Thymus (tissue), 11 donors: Measurements from ENCODE around the gene ASB18. TPM values are rescaled to one million over a fixed set of nuclear protein-coding genes. Genes with fewer than 3 reads are reported as not detected.

Source experiments
- DNase-seq, 9 donors: peaks; one replicate each; pipeline ENCODE4 v3.0.0-alpha.2; 2013; ENCODE audit warnings: low spot score in 9 of 9, low read depth in 6 of 9, missing footprints in 1 of 9
- H3K27ac ChIP-seq, 2 donors: one replicate each; pipeline ENCODE4 v1.5.1; 2013; ENCODE audit warnings: control low read depth in 1 of 2, low read depth in 1 of 2, low read length in 1 of 2, mild to moderate bottlenecking in 1 of 2, moderate library complexity in 1 of 2
- H3K27me3 ChIP-seq, 2 donors: one replicate each; pipeline ENCODE4 v1.5.1; 2013; ENCODE audit warnings: low read length in 1 of 2; ENCODE audit not compliant: control insufficient read depth in 2 of 2, insufficient read depth in 1 of 2
- H3K36me3 ChIP-seq, 2 donors: one replicate each; pipeline ENCODE4 v1.5.1; 2013; ENCODE audit warnings: low read length in 1 of 2, mild to moderate bottlenecking in 1 of 2, moderate library complexity in 1 of 2; ENCODE audit not compliant: control insufficient read depth in 2 of 2, insufficient read depth in 2 of 2
- H3K4me1 ChIP-seq, 2 donors: one replicate each; pipeline ENCODE4 v1.5.1; 2013; ENCODE audit warnings: low read length in 2 of 2; ENCODE audit not compliant: control insufficient read depth in 2 of 2, insufficient read depth in 2 of 2
- H3K4me3 ChIP-seq, 2 donors: one replicate each; pipeline ENCODE4 v1.5.1; 2013; ENCODE audit warnings: low read length in 2 of 2, control low read depth in 1 of 2, mild to moderate bottlenecking in 1 of 2
- H3K9me3 ChIP-seq, 2 donors: one replicate each; pipeline ENCODE4 v1.5.1; 2013; ENCODE audit warnings: low read length in 1 of 2, mild to moderate bottlenecking in 1 of 2; ENCODE audit not compliant: control insufficient read depth in 2 of 2, insufficient read depth in 1 of 2
- WGBS: extraction: QIAGEN DNeasy Blood & Tissue Kit; methylation state at CpG from one replicate; pipeline ENCODE4 v1.1.7; 2013; 5-methylcytosine and 5-hydroxymethylcytosine counted together
- polyA plus RNA-seq: library from polyadenylated mRNA; stranded (reverse); fragments of 200-250 nt; gene quantifications from one replicate; pipeline ENCODE4 v1.2.3, GENCODE V29; 2013
- total RNA-seq: library from RNA; stranded (reverse); fragments of 120-200 nt; gene quantifications from one replicate; pipeline ENCODE4 v1.2.4, GENCODE V29; 2013
- donor health status: healthy.

ASB18 gene
- total and polyA plus RNA-seq, 2 donors: under 0.01 TPM; not detected in 1

- no peak overlapping the region for H3K4me3 ChIP-seq
- 10% methylated on average over 21 of the region's 21 CpGs for WGBS
- H3K36me3 ChIP-seq: no peaks in the 10 kb centered on the region
- DNase-seq: no peak
- no peak overlapping the region for H3K27ac ChIP-seq
- H3K9me3 ChIP-seq: no peaks in the 10 kb centered on the region
- H3K4me1 ChIP-seq: no peaks in the 10 kb centered on the region
- H3K27me3 ChIP-seq: peaks cover 98 to 99% of the 10 kb centered on the region in 2 donors
Observed at GRCh38 chr2:236170590-236171165, 93.5 kb downstream of the ASB18 start.

GRCh38 chr2:236169741-236170589 is 94.2 kb downstream of the ASB18 start:
- DNase-seq: no peak
- no peaks in the 10 kb centered on the region for H3K9me3 ChIP-seq
- H3K27me3 ChIP-seq: peaks cover 99% of the 10 kb centered on the region in 2 donors
- WGBS: 8% methylated on average over 38 of the region's 38 CpGs
- H3K4me1 ChIP-seq: no peaks in the 10 kb centered on the region
- no peak overlapping the region for H3K4me3 ChIP-seq
- H3K27ac ChIP-seq: no peak overlapping the region
- no peaks in the 10 kb centered on the region for H3K36me3 ChIP-seq

- no peaks in the 10 kb centered on the region for H3K36me3 ChIP-seq
- no peak for DNase-seq
- peaks cover 99% of the 10 kb centered on the region in 2 donors for H3K27me3 ChIP-seq
- H3K4me3 ChIP-seq: no peak overlapping the region
- WGBS: 10% methylated on average over 36 of the region's 36 CpGs
- H3K9me3 ChIP-seq: no peaks in the 10 kb centered on the region
- H3K27ac ChIP-seq: no peak overlapping the region
- no peaks in the 10 kb centered on the region for H3K4me1 ChIP-seq
Observed at GRCh38 chr2:236169151-236169721, 95.0 kb downstream of the ASB18 start.

- no peak for DNase-seq
- Histone ChIP-seq H3K27me3 (peaks cover 99% of the 10 kb centered on the region in 2 donors), H3K4me3 (no peak within 1 kb of the TSS), H3K4me1 (no peaks in the 10 kb centered on the region), H3K27ac (no peak within 1 kb of the TSS), H3K9me3 (no peaks in the 10 kb centered on the region), H3K36me3 (no peaks in the 10 kb centered on the region)
- WGBS: 7% methylated on average over 105 of the region's 105 CpGs
Observed at GRCh38 chr2:236168110-236169080, 95.8 kb downstream of the ASB18 start, which contains the start of gene GBX2. Gene GBX2, minus strand, starts transcription at chr2:236168386. Its CDS starts 415 bp downstream, at chr2:236167971.

DNA sequence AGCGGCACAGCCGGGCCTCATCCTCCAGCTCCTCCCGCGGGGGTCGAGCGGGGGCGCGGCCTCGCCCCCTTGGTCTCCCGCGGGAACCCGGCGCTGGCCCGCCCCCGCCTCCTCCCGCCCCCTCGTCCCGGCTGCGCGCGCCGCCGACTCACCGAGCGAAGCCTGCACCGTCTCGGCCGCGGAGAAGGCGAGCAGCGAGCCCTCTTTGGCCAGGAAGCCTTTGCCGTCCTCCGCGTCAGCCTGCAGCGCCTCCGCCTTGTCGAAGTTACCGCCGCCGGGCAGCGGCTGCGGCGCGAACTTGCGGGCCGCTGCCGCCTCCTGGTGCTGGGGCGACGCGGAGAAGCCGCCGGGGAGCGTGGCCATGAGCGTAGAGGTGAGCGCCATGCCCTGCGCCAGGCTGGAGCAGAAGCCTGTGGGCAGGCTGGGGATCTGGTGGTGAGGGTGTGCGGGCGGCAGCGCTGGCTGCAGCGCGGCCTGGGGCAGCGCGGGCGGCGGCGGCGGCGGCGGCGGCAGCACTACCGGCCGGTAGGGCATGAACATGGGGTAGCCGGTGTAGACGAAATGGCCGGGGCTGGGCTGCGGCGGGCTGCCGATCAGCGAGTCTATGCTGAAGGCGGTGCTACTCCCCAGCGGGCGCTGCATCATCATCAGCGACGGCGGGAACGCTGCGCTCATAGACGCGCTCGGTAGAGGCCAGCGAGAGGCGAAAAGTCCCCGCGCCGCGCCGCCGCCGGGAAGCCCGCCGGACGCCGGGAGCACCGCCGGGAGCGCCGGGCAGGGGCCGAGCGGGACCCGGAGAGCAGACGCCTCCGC is 96.7 kb downstream of the ASB18 start:
- WGBS: 4% methylated on average over 112 of the region's 112 CpGs
- no peaks in the 10 kb centered on the region for H3K4me1 ChIP-seq
- peaks cover 99% of the 10 kb centered on the region in 2 donors for H3K27me3 ChIP-seq
- no peaks in the 10 kb centered on the region for H3K36me3 ChIP-seq
- no peaks in the 10 kb centered on the region for H3K9me3 ChIP-seq
- DNase-seq: no peak
- no peak overlapping the region for H3K4me3 ChIP-seq
- no peak overlapping the region for H3K27ac ChIP-seq

- Histone ChIP-seq H3K36me3 (no peaks in the 10 kb centered on the region), H3K4me3 (no peak overlapping the region), H3K27ac (no peak overlapping the region), H3K27me3 (peaks cover 99% of the 10 kb centered on the region in 2 donors), H3K4me1 (no peaks in the 10 kb centered on the region), H3K9me3 (no peaks in the 10 kb centered on the region)
- 4% methylated on average over 29 of the region's 29 CpGs for WGBS
- DNase-seq: no peak
Observed at GRCh38 chr2:236166796-236167296, 97.4 kb downstream of the ASB18 start.

DNA sequence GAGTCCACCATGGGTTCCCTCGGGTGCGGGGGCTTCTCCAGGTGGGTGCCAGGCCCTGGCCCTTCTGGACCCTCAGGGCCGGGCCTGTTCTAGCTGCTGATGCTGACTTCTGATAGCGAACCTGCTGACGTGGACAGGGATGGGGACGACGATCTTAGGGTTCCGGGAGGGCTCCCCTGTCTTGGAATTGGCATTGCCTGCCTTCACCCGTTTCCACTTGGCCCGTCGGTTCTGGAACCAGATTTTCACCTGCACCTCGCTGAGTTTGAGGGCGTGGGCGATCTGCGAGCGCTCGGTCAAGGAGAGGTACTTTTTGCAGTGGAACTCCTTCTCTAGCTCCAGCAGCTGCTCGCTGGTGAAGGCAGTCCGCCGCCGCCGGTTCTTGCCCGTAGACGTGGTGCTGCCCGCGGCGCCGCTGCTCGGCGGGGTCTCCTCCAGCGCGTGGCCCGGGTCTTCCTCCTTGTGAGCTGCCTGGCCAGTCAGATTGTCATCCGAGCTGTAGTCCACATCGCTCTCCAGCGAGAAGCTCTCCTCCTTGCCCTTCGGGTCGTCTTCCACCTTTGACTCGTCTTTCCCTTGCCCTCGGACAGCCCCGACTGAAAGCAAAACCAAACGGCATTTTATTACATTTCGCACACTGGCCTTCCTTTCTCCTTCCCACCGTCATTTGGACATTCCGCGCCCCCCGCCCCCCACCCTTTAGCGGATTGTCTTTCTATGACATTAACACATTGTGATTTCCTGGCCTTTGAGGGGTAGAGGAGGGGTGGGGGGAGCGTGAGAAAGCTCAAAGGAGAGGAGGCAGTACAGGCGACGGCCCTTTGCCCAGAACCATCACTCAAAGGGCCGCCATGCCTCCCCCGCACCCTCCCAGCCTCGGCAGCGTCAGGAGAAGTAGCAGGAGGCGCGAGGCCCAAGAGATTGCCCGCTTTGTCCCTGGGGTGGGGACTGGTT is 98.1 kb downstream of the ASB18 start:
- Histone ChIP-seq H3K4me1 (no peaks in the 10 kb centered on the region), H3K27me3 (peaks cover 99% of the 10 kb centered on the region in 2 donors), H3K4me3 (no peak overlapping the region), H3K9me3 (no peaks in the 10 kb centered on the region), H3K27ac (no peak overlapping the region), H3K36me3 (no peaks in the 10 kb centered on the region)
- WGBS: 7% methylated on average over 58 of the region's 58 CpGs
- DNase-seq: no peak
